IMR-90 (cell line): Measurements from ENCODE around the gene AMD1. TPM values are rescaled to one million over a fixed set of nuclear protein-coding genes. Genes with fewer than 3 reads are reported as not detected.

ENCODE experiments used
- ATAC-seq: fragments of 200-7000 bp; cut with Tn5 transposase; 2 replicates; pipeline ENCODE4 v1.9.1; 2020; ENCODE audit warnings: low read depth, mild to moderate bottlenecking, moderate library complexity
- BruUV-seq: library from RNA; stranded (reverse); fragments of 400-500 nt; replicated peaks from 2 replicates; lab custom pipeline; 2021; lab: Mats Ljungman, UMichigan
- CTCF ChIA-PET: fragments of 300-600 bp; formaldehyde crosslinking; extraction: SDS; loops from one replicate; lab custom pipeline; 2021; ENCODE audit warnings: antibody characterized with exemption; lab: Yijun Ruan, JAX
- POLR2A ChIA-PET: fragments of 300-600 bp; sonication (Branson Sonifier 250); formaldehyde crosslinking; loops from one replicate; lab custom pipeline; 2022; ENCODE audit warnings: antibody characterized with exemption; ENCODE audit not compliant: unreplicated experiment; lab: Charles Lee
- DNase-seq: peaks from one replicate; pipeline ENCODE4 v3.0.0; 2013
- H2AFZ ChIP-seq: replicated peaks from 2 replicates; pipeline ENCODE3; 2013; ENCODE audit warnings: low read length, mild to moderate bottlenecking; ENCODE audit not compliant: poor library complexity
- H2AK5ac ChIP-seq: 2 replicates; pipeline ENCODE4 v1.6.1; 2013; ENCODE audit warnings: low read depth, low read length, inconsistent platforms
- H2AK9ac ChIP-seq: replicated peaks from 2 replicates; pipeline ENCODE3; 2013; ENCODE audit warnings: mild to moderate bottlenecking, low read depth, low read length, moderate library complexity; ENCODE audit not compliant: poor library complexity
- H2BK120ac ChIP-seq: 2 replicates; pipeline ENCODE4 v1.6.1; 2013; ENCODE audit warnings: low read depth, low read length, inconsistent platforms
- H2BK15ac ChIP-seq: 3 replicates; pipeline ENCODE4 v1.6.1; 2013; ENCODE audit warnings: low read depth, low read length, inconsistent platforms
- H2BK20ac ChIP-seq: 2 replicates; pipeline ENCODE4 v1.6.1; 2013; ENCODE audit warnings: low read depth, mild to moderate bottlenecking, inconsistent platforms, low read length, moderate library complexity
- H2BK5ac ChIP-seq: 2 replicates; pipeline ENCODE4 v1.6.1; 2013; ENCODE audit warnings: mild to moderate bottlenecking, low read depth, low read length, inconsistent platforms; ENCODE audit not compliant: poor library complexity, severe bottlenecking
- H3K14ac ChIP-seq: replicated peaks from 2 replicates; pipeline ENCODE4 v1.6.1; 2013; ENCODE audit warnings: low read depth, low read length, inconsistent platforms
- H3K18ac ChIP-seq: 2 replicates; pipeline ENCODE4 v1.6.1; 2013; ENCODE audit warnings: low read depth, low read length, control low read depth
- H3K23ac ChIP-seq: 2 replicates; pipeline ENCODE4 v1.6.1; 2013; ENCODE audit warnings: low read depth, low read length, inconsistent platforms
- H3K27ac ChIP-seq: 2 replicates; pipeline ENCODE4 v1.5.1; 2013; ENCODE audit warnings: mild to moderate bottlenecking, control low read depth, low read length; ENCODE audit not compliant: insufficient read depth
- H3K27me3 ChIP-seq: 2 replicates; pipeline ENCODE4 v1.6.1; 2013; ENCODE audit warnings: low read length; ENCODE audit not compliant: control insufficient read depth, insufficient read depth
- H3K36me3 ChIP-seq: 2 replicates; pipeline ENCODE4 v1.6.1; 2013; ENCODE audit warnings: low read length, mixed read lengths; ENCODE audit not compliant: control insufficient read depth, insufficient read depth
- H3K4ac ChIP-seq: 2 replicates; pipeline ENCODE4 v1.6.1; 2013; ENCODE audit warnings: low read depth, low read length, inconsistent platforms
- H3K4me1 ChIP-seq: 2 replicates; pipeline ENCODE4 v1.6.1; 2013; ENCODE audit warnings: low read length, mixed read lengths; ENCODE audit not compliant: control insufficient read depth, insufficient read depth
- H3K4me2 ChIP-seq: 2 replicates; pipeline ENCODE4 v1.6.1; 2013; ENCODE audit warnings: low read depth, mild to moderate bottlenecking, control low read depth, low read length, moderate library complexity
- H3K4me3 ChIP-seq: 2 replicates; pipeline ENCODE4 v1.5.1; 2013; ENCODE audit warnings: low read depth, mild to moderate bottlenecking, control low read depth, low read length, moderate library complexity; ENCODE audit not compliant: insufficient read depth
- H3K56ac ChIP-seq: 2 replicates; pipeline ENCODE4 v1.6.1; 2013; ENCODE audit warnings: low read length, inconsistent platforms; ENCODE audit not compliant: insufficient read depth; ENCODE audit errors: extremely low read depth
- H3K79me1 ChIP-seq, 2 experiments: 2 replicates each; pipeline ENCODE4 v1.6.1; 2013; ENCODE audit warnings: low read length in 2 of 2, inconsistent platforms in 1 of 2, low read depth in 1 of 2
- H3K9ac ChIP-seq: 2 replicates; pipeline ENCODE4 v1.6.1; 2013; ENCODE audit warnings: low read depth, low read length, control low read depth
- H3K9me1 ChIP-seq: 2 replicates; pipeline ENCODE4 v1.6.1; 2013; ENCODE audit warnings: low read length, inconsistent platforms; ENCODE audit not compliant: insufficient read depth
- H3K9me3 ChIP-seq: 2 replicates; pipeline ENCODE4 v1.6.1; 2013; ENCODE audit warnings: low read length; ENCODE audit not compliant: control insufficient read depth, insufficient read depth
- H4K20me1 ChIP-seq: 2 replicates; pipeline ENCODE4 v1.6.1; 2013; ENCODE audit warnings: low read length, inconsistent platforms; ENCODE audit not compliant: insufficient read depth
- H4K5ac ChIP-seq: 2 replicates; pipeline ENCODE4 v1.6.1; 2013; ENCODE audit warnings: mild to moderate bottlenecking, low read depth, low read length, control low read depth
- H4K8ac ChIP-seq, 2 experiments: 2 replicates each; pipeline ENCODE4 v1.6.1; 2013; ENCODE audit warnings: low read depth in 2 of 2, low read length in 2 of 2, control low read depth in 1 of 2, inconsistent platforms in 1 of 2
- H4K91ac ChIP-seq: 2 replicates; pipeline ENCODE4 v1.6.1; 2013; ENCODE audit warnings: low read depth, low read length, inconsistent platforms; ENCODE audit not compliant: insufficient read depth
- BHLHE40 ChIP-seq: fragments of 150-350 bp; IDR thresholded peaks from 2 replicates; pipeline ENCODE4 v1.6.1; 2016; ENCODE audit warnings: mild to moderate bottlenecking, low read depth, low read length
- CEBPB ChIP-seq: IDR thresholded peaks from 2 replicates; pipeline ENCODE4 v1.6.1; 2012; ENCODE audit warnings: low read depth, low read length, improper control_type of control experiment
- CHD1 ChIP-seq: IDR thresholded peaks from 2 replicates; pipeline ENCODE4 v1.6.1; 2012; ENCODE audit warnings: low read depth, low read length, improper control_type of control experiment
- FOS ChIP-seq: fragments of 150-350 bp; IDR thresholded peaks from 2 replicates; pipeline ENCODE4 v1.6.1; 2016; ENCODE audit warnings: low read depth, low read length
- MAFK ChIP-seq: IDR thresholded peaks from 2 replicates; pipeline ENCODE4 v1.6.1; 2012; ENCODE audit warnings: low read depth, low read length, improper control_type of control experiment
- MAZ ChIP-seq: IDR thresholded peaks from 2 replicates; pipeline ENCODE4 v1.6.1; 2012; ENCODE audit warnings: low read depth, mild to moderate bottlenecking, low read length, improper control_type of control experiment, moderate library complexity, borderline replicate concordance
- MXI1 ChIP-seq: IDR thresholded peaks from 2 replicates; pipeline ENCODE4 v1.6.1; 2012; ENCODE audit warnings: low read depth, mild to moderate bottlenecking, low read length, moderate library complexity, borderline replicate concordance
- NFE2L2 ChIP-seq: fragments of 150-350 bp; IDR thresholded peaks from 2 replicates; pipeline ENCODE4 v1.6.1; 2016; ENCODE audit warnings: low read depth, mild to moderate bottlenecking, low read length
- POLR2A ChIP-seq: IDR thresholded peaks from 2 replicates; pipeline ENCODE4 v1.6.1; 2012; ENCODE audit warnings: mild to moderate bottlenecking, low read depth, low read length
- RAD21 ChIP-seq: IDR thresholded peaks from 2 replicates; pipeline ENCODE4 v1.6.1; 2012; ENCODE audit warnings: low read length, improper control_type of control experiment
- RCOR1 ChIP-seq: IDR thresholded peaks from 2 replicates; pipeline ENCODE4 v1.6.1; 2012; ENCODE audit warnings: mild to moderate bottlenecking, low read length, improper control_type of control experiment; ENCODE audit not compliant: insufficient replicate concordance
- RFX5 ChIP-seq: IDR thresholded peaks from 2 replicates; pipeline ENCODE4 v1.8.0; 2012; ENCODE audit warnings: low read depth, mild to moderate bottlenecking, low read length, moderate library complexity
- SMC3 ChIP-seq: fragments of 150-350 bp; IDR thresholded peaks from 2 replicates; pipeline ENCODE4 v1.6.1; 2016; ENCODE audit warnings: low read depth, mild to moderate bottlenecking, antibody characterized with exemption, low read length, moderate library complexity
- WGBS, 2 experiments: methylation state at CpG; one replicate each; pipeline versions ENCODE4 v1.1.5 to v1.1.7; 2013; ENCODE audit warnings: missing lambda C conversion rate in 2 of 2; ENCODE audit not compliant: insufficient read length in 1 of 2; ENCODE audit errors: extremely low coverage in 2 of 2; 5-methylcytosine and 5-hydroxymethylcytosine counted together
- dilution Hi-C: fragments of 300-500 bp; cut with HindIII; formaldehyde crosslinking; loops from one replicate; pipeline ENCODE4 v1.14.3; 2018; ENCODE audit warnings: low sequenced_read_pairs; ENCODE audit not compliant: unreplicated experiment
- in situ Hi-C: fragments of 300-500 bp; cut with MboI; formaldehyde crosslinking; loops from 3 replicates; pipeline ENCODE4 v1.14.3; 2019; ENCODE audit warnings: low sequenced_read_pairs, inconsistent platforms, mixed read lengths
- intact Hi-C: fragments of 100-400 bp; cut with micrococcal nuclease; formaldehyde crosslinking; loops from 2 replicates; pipeline ENCODE4 v1.10.0; 2022
- polyA plus RNA-seq, 3 experiments: library from polyadenylated mRNA; depleted of rRNA; stranded (reverse); fragments of >200 nt; gene quantifications; 2 replicates each; pipeline ENCODE4 v1.2.3, GENCODE V29; 2012; ENCODE audit warnings: low replicate concordance in 1 of 3
- total RNA-seq: library from RNA; depleted of rRNA; stranded (reverse); fragments of >200 nt; gene quantifications from 2 replicates; pipeline ENCODE4 v1.2.3, GENCODE V29; 2012
- TF ChIP-seq, protein P1 (sequence below): fragments of 150-350 bp; IDR thresholded peaks from 2 replicates; pipeline ENCODE4 v1.6.1; 2016; ENCODE audit warnings: low read depth, mild to moderate bottlenecking, low read length, moderate library complexity, borderline replicate concordance
- TF ChIP-seq, protein P2 (sequence below): conservative IDR thresholded peaks from 2 replicates; pipeline ENCODE4 v1.5.1; 2012; ENCODE audit warnings: mild to moderate bottlenecking, low read depth, low read length, improper control_type of control experiment
- TF ChIP-seq, protein P3 (sequence below): fragments of 150-350 bp; IDR thresholded peaks from 2 replicates; pipeline ENCODE4 v1.6.1; 2017; ENCODE audit warnings: mild to moderate bottlenecking, antibody characterized with exemption, low read length, low read depth

Gene AMD1
- total and polyA plus RNA-seq, 2 of the 4 experiments (the other 2 are of a cell fraction): 32.2 to 65.8 TPM

DNA sequence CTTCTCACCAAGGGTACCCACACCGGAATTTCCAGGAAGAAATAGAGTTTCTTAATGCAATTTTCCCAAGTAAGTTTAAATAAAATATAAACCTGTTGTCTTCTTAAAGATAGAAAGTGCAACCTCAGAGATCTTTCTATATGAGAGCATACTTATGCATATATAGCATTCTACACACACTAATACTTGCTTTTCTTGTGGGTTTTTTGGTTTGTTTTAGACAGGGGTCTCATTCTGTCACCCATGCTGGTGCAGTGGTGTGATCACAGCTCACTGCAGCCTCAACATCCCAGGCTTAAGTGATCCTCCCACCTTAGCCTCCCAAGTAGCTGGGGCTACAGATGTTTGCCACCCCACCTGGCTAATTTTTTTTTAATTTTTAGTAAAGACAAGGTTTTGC, 15.7 kb downstream of the AMD1 start:
- H3K4ac ChIP-seq: no peak overlapping the region
- ChIA-PET CTCF (interaction anchor here (0.5 kb wide), 1 partner anchor 1057 kb away, joined by 3 read pairs; no protein-coding TSS in a partner anchor), POLR2A (interaction anchor here (0.9 kb wide), 1 partner anchor 14 kb away, joined by 5 read pairs; no protein-coding TSS in a partner anchor)
- H3K79me1 ChIP-seq: peaks cover 32 to 33% of the 10 kb centered on the region in 2 experiments
- no peak overlapping the region for H4K91ac ChIP-seq
- no TSS peak for BruUV-seq
- no peaks in the 10 kb centered on the region for H3K9me3 ChIP-seq
- H3K9ac ChIP-seq: no peak overlapping the region
- H4K20me1 ChIP-seq: peaks cover 49% of the 10 kb centered on the region
- no peak overlapping the region for H3K14ac ChIP-seq
- no peak overlapping the region for H3K18ac ChIP-seq
- peaks cover 19% of the 10 kb centered on the region for H3K36me3 ChIP-seq
- dilution Hi-C loops: no loop called here
- no peak overlapping the region for H2BK5ac ChIP-seq
- no peak overlapping the region for H3K4me2 ChIP-seq
- ATAC-seq (no peak), DNase-seq (no peak)
- H2BK15ac ChIP-seq: no peak overlapping the region
- no peak overlapping the region for H4K8ac ChIP-seq
- H4K5ac ChIP-seq: no peak overlapping the region
- no CpG with 5 or more reads among the region's 1 CpG for WGBS, 2 experiments
- H3K27me3 ChIP-seq: no peaks in the 10 kb centered on the region
- TF ChIP-seq NFE2L2 (no peak), RCOR1 (no peak), BHLHE40 (no peak), MAZ (no peak), RAD21 (no peak), FOS (no peak), CHD1 (no peak), MXI1 (no peak), MAFK (no peak), SMC3 (no peak), POLR2A (no peak), RFX5 (no peak), CEBPB (no peak)
- TF ChIP-seq, protein P1, sequence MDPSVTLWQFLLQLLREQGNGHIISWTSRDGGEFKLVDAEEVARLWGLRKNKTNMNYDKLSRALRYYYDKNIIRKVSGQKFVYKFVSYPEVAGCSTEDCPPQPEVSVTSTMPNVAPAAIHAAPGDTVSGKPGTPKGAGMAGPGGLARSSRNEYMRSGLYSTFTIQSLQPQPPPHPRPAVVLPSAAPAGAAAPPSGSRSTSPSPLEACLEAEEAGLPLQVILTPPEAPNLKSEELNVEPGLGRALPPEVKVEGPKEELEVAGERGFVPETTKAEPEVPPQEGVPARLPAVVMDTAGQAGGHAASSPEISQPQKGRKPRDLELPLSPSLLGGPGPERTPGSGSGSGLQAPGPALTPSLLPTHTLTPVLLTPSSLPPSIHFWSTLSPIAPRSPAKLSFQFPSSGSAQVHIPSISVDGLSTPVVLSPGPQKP: no peak
- TF ChIP-seq, protein P2, sequence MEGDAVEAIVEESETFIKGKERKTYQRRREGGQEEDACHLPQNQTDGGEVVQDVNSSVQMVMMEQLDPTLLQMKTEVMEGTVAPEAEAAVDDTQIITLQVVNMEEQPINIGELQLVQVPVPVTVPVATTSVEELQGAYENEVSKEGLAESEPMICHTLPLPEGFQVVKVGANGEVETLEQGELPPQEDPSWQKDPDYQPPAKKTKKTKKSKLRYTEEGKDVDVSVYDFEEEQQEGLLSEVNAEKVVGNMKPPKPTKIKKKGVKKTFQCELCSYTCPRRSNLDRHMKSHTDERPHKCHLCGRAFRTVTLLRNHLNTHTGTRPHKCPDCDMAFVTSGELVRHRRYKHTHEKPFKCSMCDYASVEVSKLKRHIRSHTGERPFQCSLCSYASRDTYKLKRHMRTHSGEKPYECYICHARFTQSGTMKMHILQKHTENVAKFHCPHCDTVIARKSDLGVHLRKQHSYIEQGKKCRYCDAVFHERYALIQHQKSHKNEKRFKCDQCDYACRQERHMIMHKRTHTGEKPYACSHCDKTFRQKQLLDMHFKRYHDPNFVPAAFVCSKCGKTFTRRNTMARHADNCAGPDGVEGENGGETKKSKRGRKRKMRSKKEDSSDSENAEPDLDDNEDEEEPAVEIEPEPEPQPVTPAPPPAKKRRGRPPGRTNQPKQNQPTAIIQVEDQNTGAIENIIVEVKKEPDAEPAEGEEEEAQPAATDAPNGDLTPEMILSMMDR: no peak
- TF ChIP-seq, protein P3, sequence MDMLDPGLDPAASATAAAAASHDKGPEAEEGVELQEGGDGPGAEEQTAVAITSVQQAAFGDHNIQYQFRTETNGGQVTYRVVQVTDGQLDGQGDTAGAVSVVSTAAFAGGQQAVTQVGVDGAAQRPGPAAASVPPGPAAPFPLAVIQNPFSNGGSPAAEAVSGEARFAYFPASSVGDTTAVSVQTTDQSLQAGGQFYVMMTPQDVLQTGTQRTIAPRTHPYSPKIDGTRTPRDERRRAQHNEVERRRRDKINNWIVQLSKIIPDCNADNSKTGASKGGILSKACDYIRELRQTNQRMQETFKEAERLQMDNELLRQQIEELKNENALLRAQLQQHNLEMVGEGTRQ: no peak
- H3K4me1 ChIP-seq: 0 out of 2 replicates have a peak, but pooled peaks cover 1% of the 10 kb centered on the region
- no peak overlapping the region for H3K23ac ChIP-seq
- H3K4me3 ChIP-seq: no peak overlapping the region
- H3K27ac ChIP-seq: no peak overlapping the region
- in situ Hi-C loops: no loop called here
- H2AK9ac ChIP-seq: no peak overlapping the region
- no peak overlapping the region for H3K56ac ChIP-seq
- no peak overlapping the region for H2AK5ac ChIP-seq
- H2BK20ac ChIP-seq: no peak overlapping the region
- no peaks in the 10 kb centered on the region for H3K9me1 ChIP-seq
- H2AFZ ChIP-seq: no peak overlapping the region
- H2BK120ac ChIP-seq: no peak overlapping the region
- intact Hi-C loops: no loop called here
